OCI-LY7 (cell line): ENCODE measurements around the gene TPRX2. TPM values are rescaled to one million over a fixed set of nuclear protein-coding genes. Genes with fewer than 3 reads are reported as not detected.
"Not testable (repeated sequence)": the region's sequence is repeated elsewhere in the genome, so short reads cannot be mapped to it uniquely, and the experiment has no call there.

ENCODE experiments used
- BruUV-seq: library from RNA; stranded (reverse); fragments of 400-500 nt; replicated peaks from 2 replicates; lab custom pipeline; 2021; lab: Mats Ljungman, UMichigan
- CTCF ChIA-PET: fragments of 300-600 bp; sonication (Branson Sonifier 250); formaldehyde crosslinking; loops from one replicate; lab custom pipeline; 2022; ENCODE audit warnings: antibody characterized with exemption; ENCODE audit not compliant: unreplicated experiment; lab: Charles Lee
- POLR2A ChIA-PET: fragments of 300-600 bp; sonication (Branson Sonifier 250); formaldehyde crosslinking; loops from one replicate; lab custom pipeline; 2022; ENCODE audit warnings: antibody characterized with exemption; lab: Charles Lee
- DNase-seq: peaks from one replicate; pipeline ENCODE4 v3.0.0-alpha.2; 2015; ENCODE audit warnings: low spot score
- H2AFZ ChIP-seq: fragments of 200-600 bp; sonication (generic), shearing (Covaris generic); 2 replicates; pipeline ENCODE4 v1.6.1; 2014; ENCODE audit warnings: mild to moderate bottlenecking, antibody characterized with exemption, low read length, moderate library complexity
- H3K27ac ChIP-seq: fragments of 200-600 bp; sonication (generic); 2 replicates; pipeline ENCODE4 v1.5.1; 2014; ENCODE audit warnings: mixed run types, low read depth, mild to moderate bottlenecking, moderate library complexity, low read length, inconsistent platforms; ENCODE audit not compliant: poor library complexity, severe bottlenecking
- H3K36me3 ChIP-seq: fragments of 200-600 bp; sonication (generic); 2 replicates; pipeline ENCODE4 v1.6.1; 2014; ENCODE audit warnings: mild to moderate bottlenecking, antibody characterized with exemption, low read length, moderate library complexity, mixed read lengths; ENCODE audit not compliant: insufficient read depth
- H3K4me1 ChIP-seq: fragments of 200-600 bp; sonication (generic); 2 replicates; pipeline ENCODE4 v1.5.1; 2014; ENCODE audit warnings: mild to moderate bottlenecking, low read length; ENCODE audit not compliant: insufficient read depth, poor library complexity, severe bottlenecking
- H3K4me2 ChIP-seq: fragments of 200-600 bp; sonication (generic); 2 replicates; pipeline ENCODE4 v1.6.1; 2014; ENCODE audit warnings: mild to moderate bottlenecking, low read length
- H3K4me3 ChIP-seq: fragments of 200-600 bp; sonication (generic); 2 replicates; pipeline ENCODE4 v1.5.1; 2014; ENCODE audit warnings: mild to moderate bottlenecking, low read depth, low read length; ENCODE audit not compliant: poor library complexity, severe bottlenecking
- H3K79me2 ChIP-seq: fragments of 200-600 bp; sonication (generic); 2 replicates; pipeline ENCODE4 v1.6.1; 2016; ENCODE audit warnings: low read depth, mild to moderate bottlenecking, low read length, moderate library complexity, mixed read lengths; ENCODE audit not compliant: insufficient read depth
- H3K9me2 ChIP-seq: fragments of 200-600 bp; sonication (generic); 2 replicates; pipeline ENCODE4 v1.6.1; 2016; ENCODE audit warnings: mild to moderate bottlenecking, low read length, mixed read lengths; ENCODE audit not compliant: insufficient read depth
- H3K9me3 ChIP-seq: fragments of 200-600 bp; sonication (generic); 2 replicates; pipeline ENCODE4 v1.6.1; 2014; ENCODE audit warnings: mild to moderate bottlenecking, mixed run types, low read length, mixed read lengths
- H4K20me1 ChIP-seq: fragments of 200-600 bp; sonication (generic); 2 replicates; pipeline ENCODE4 v1.6.1; 2014; ENCODE audit warnings: mild to moderate bottlenecking, antibody characterized with exemption, low read length, moderate library complexity, mixed read lengths; ENCODE audit not compliant: insufficient read depth
- EZH2phosphoT487 ChIP-seq: fragments of 200-600 bp; sonication (generic); IDR thresholded peaks from 2 replicates; pipeline ENCODE4 v1.6.1; 2018; ENCODE audit warnings: low read depth, borderline replicate concordance, mild to moderate bottlenecking, mixed run types, antibody characterized with exemption, low read length, moderate library complexity, mixed read lengths
- intact Hi-C: fragments of 100-400 bp; cut with micrococcal nuclease; formaldehyde crosslinking; loops from one replicate; pipeline ENCODE4 v1.10.0; 2022; ENCODE audit not compliant: unreplicated experiment
- total RNA-seq, 2 experiments: library from RNA; depleted of rRNA in 1 of 2; stranded (reverse); fragments of >200 nt in 1 of 2; shearing (Covaris generic) in 1 of 2; gene quantifications; 2 replicates each; pipeline ENCODE4 v1.2.3, GENCODE V29; 2014 to 2022
- TF ChIP-seq, protein P1 (sequence below): fragments of 200-600 bp; sonication (generic); conservative IDR thresholded peaks from 2 replicates; pipeline ENCODE4 v1.5.1; 2014; ENCODE audit warnings: mild to moderate bottlenecking, antibody characterized with exemption, low read length, moderate library complexity, mixed read lengths

The TPRX2 gene
- total RNA-seq, 2 experiments from 2014 or later = not detected

- intact Hi-C loops = no loop called here
- H3K9me3 ChIP-seq = no peaks in the 10 kb centered on the region
- no peak for TF ChIP-seq EZH2phosphoT487
- TF ChIP-seq, protein P1, sequence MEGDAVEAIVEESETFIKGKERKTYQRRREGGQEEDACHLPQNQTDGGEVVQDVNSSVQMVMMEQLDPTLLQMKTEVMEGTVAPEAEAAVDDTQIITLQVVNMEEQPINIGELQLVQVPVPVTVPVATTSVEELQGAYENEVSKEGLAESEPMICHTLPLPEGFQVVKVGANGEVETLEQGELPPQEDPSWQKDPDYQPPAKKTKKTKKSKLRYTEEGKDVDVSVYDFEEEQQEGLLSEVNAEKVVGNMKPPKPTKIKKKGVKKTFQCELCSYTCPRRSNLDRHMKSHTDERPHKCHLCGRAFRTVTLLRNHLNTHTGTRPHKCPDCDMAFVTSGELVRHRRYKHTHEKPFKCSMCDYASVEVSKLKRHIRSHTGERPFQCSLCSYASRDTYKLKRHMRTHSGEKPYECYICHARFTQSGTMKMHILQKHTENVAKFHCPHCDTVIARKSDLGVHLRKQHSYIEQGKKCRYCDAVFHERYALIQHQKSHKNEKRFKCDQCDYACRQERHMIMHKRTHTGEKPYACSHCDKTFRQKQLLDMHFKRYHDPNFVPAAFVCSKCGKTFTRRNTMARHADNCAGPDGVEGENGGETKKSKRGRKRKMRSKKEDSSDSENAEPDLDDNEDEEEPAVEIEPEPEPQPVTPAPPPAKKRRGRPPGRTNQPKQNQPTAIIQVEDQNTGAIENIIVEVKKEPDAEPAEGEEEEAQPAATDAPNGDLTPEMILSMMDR = no peak
- no peak overlapping the region for H3K4me3 ChIP-seq
- H4K20me1 ChIP-seq = no peaks in the 10 kb centered on the region
- no peaks in the 10 kb centered on the region for H3K79me2 ChIP-seq
- BruUV-seq = no TSS peak
- no peaks in the 10 kb centered on the region for H3K36me3 ChIP-seq
- H2AFZ ChIP-seq = no peak overlapping the region
- POLR2A ChIA-PET = no interaction called here
- H3K27ac ChIP-seq = no peak overlapping the region
- DNase-seq = no peak
- H3K9me2 ChIP-seq = no peaks in the 10 kb centered on the region
- CTCF ChIA-PET = no interaction called here
- H3K4me2 ChIP-seq = no peak overlapping the region
- H3K4me1 ChIP-seq = no peaks in the 10 kb centered on the region
Observed at GRCh38 chr19:47901370-47901769, 42.3 kb downstream of the TPRX2 start.

DNA sequence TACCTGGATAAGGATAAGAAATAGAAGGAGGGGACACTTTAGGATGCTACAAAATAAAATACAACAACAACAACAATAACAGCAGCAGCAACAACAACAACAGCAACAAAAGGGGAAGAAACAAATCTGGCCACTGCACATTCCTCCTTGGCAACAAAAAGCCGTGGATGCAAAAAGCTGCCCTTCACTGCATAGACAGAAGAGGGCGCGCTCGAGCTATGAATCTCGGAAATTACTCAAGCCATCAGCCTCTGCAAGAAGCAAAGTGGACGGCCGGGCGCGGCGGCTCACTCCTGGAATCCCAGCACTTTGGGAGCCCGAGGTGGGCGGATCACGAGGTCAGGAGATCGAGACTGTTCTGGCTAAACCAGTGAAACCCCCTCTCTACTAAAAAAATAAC is 50.3 kb downstream of the TPRX2 start:
- H3K9me3 ChIP-seq, H3K36me3 ChIP-seq, H3K4me3 ChIP-seq, BruUV-seq, H3K4me1 ChIP-seq, H3K79me2 ChIP-seq, H3K4me2 ChIP-seq, intact Hi-C loops, H4K20me1 ChIP-seq, H3K27ac ChIP-seq, H2AFZ ChIP-seq, H3K9me2 ChIP-seq, CTCF ChIA-PET, DNase-seq, POLR2A ChIA-PET: not testable (repeated sequence)

GRCh38 chr19:47910191-47910590 is 51.2 kb downstream of the TPRX2 start:
- intact Hi-C loops, DNase-seq, H3K36me3 ChIP-seq, H3K27ac ChIP-seq, H3K9me3 ChIP-seq, BruUV-seq, H2AFZ ChIP-seq, H4K20me1 ChIP-seq, H3K4me2 ChIP-seq, H3K79me2 ChIP-seq, H3K4me3 ChIP-seq, CTCF ChIA-PET, H3K4me1 ChIP-seq, H3K9me2 ChIP-seq, POLR2A ChIA-PET: not testable (repeated sequence)

Other genes with a start within 250 kb of the TPRX2 start
- gene EHD2, start 145.8 kb upstream of the TPRX2 start, total RNA-seq (2014; rRNA removed; shearing (Covaris generic)) = not detected in 2 replicates
- not detected in 2 replicates for gene EHD2, start 145.8 kb upstream of the TPRX2 start, total RNA-seq (2022)
- gene NOP53, start 113.7 kb upstream of the TPRX2 start, total RNA-seq (2014; rRNA removed; shearing (Covaris generic)) = 282 and 296 TPM in 2 replicates
- 212 and 302 TPM in 2 replicates for gene NOP53, start 113.7 kb upstream of the TPRX2 start, total RNA-seq (2022)
- 83.1 and 95.5 TPM in 2 replicates for gene SELENOW, start 80.5 kb upstream of the TPRX2 start, total RNA-seq (2014; rRNA removed; shearing (Covaris generic))
- gene SELENOW, start 80.5 kb upstream of the TPRX2 start, total RNA-seq (2022) = 29.9 and 31.2 TPM in 2 replicates
- not detected in 2 replicates for gene TPRX1, start 54.7 kb upstream of the TPRX2 start, total RNA-seq (2014; rRNA removed; shearing (Covaris generic))
- not detected in 2 replicates for gene TPRX1, start 54.7 kb upstream of the TPRX2 start, total RNA-seq (2022)
- not detected in 2 replicates for gene CRX, start 37.3 kb upstream of the TPRX2 start, total RNA-seq (2014; rRNA removed; shearing (Covaris generic))
- 0.11 TPM in 1 of 2 replicates, not detected in the other for gene CRX, start 37.3 kb upstream of the TPRX2 start, total RNA-seq (2022)
- not detected in 2 replicates for gene SULT2A1, start 27.1 kb downstream of the TPRX2 start, total RNA-seq (2014; rRNA removed; shearing (Covaris generic))
- gene SULT2A1, start 27.1 kb downstream of the TPRX2 start, total RNA-seq (2022) = not detected in 2 replicates
- not detected in 2 replicates for gene BSPH1, start 132.9 kb downstream of the TPRX2 start, total RNA-seq (2014; rRNA removed; shearing (Covaris generic))
- not detected in 2 replicates for gene BSPH1, start 132.9 kb downstream of the TPRX2 start, total RNA-seq (2022)
- not detected in 2 replicates for gene ELSPBP1, start 135.4 kb downstream of the TPRX2 start, total RNA-seq (2014; rRNA removed; shearing (Covaris generic))
- gene ELSPBP1, start 135.4 kb downstream of the TPRX2 start, total RNA-seq (2022) = not detected in 2 replicates
- gene CABP5, start 184.8 kb downstream of the TPRX2 start, total RNA-seq (2014; rRNA removed; shearing (Covaris generic)) = not detected in 2 replicates
- not detected in 2 replicates for gene CABP5, start 184.8 kb downstream of the TPRX2 start, total RNA-seq (2022)